Progenitor cell of endocrine pancreas (in vitro differentiated cells): ENCODE measurements around the gene KCNC1. TPM values are rescaled to one million over a fixed set of nuclear protein-coding genes. Genes with fewer than 3 reads are reported as not detected.

Source experiments
- DNase-seq: peaks from one replicate; pipeline ENCODE4 v3.0.0; 2021; ENCODE audit warnings: low spot score; ENCODE audit not compliant: unreplicated experiment
- H3K27ac Mint-ChIP-seq: 2 replicates; pipeline ENCODE4 v1.8.0; 2021; ENCODE audit warnings: mild to moderate bottlenecking, moderate library complexity, mixed read lengths
- H3K27me3 Mint-ChIP-seq: 2 replicates; pipeline ENCODE4 v1.8.0; 2021; ENCODE audit warnings: mixed read lengths
- H3K36me3 Mint-ChIP-seq: 2 replicates; pipeline ENCODE4 v1.8.0; 2022; ENCODE audit warnings: mixed read lengths; ENCODE audit not compliant: insufficient read depth
- H3K4me1 Mint-ChIP-seq: 2 replicates; pipeline ENCODE4 v1.8.0; 2021; ENCODE audit warnings: low read depth, mixed read lengths
- H3K4me3 Mint-ChIP-seq: 2 replicates; pipeline ENCODE4 v1.8.0; 2021; ENCODE audit warnings: low read depth, mild to moderate bottlenecking, moderate library complexity, mixed read lengths
- H3K9me3 Mint-ChIP-seq: 2 replicates; pipeline ENCODE4 v1.8.0; 2021; ENCODE audit warnings: low read depth, mixed read lengths
- CTCF ChIP-seq: fragments of 200-600 bp; sonication (generic); IDR thresholded peaks from one replicate; pipeline ENCODE4 v1.5.0; 2021; ENCODE audit warnings: antibody characterized with exemption, mild to moderate bottlenecking; ENCODE audit not compliant: unreplicated experiment
- total RNA-seq: library from RNA; stranded (reverse); gene quantifications from 2 replicates; pipeline ENCODE4 v1.2.1, GENCODE V29; 2021

KCNC1 gene
- total RNA-seq, 1 donor from 2014 or later, result 0.67 TPM

DNA sequence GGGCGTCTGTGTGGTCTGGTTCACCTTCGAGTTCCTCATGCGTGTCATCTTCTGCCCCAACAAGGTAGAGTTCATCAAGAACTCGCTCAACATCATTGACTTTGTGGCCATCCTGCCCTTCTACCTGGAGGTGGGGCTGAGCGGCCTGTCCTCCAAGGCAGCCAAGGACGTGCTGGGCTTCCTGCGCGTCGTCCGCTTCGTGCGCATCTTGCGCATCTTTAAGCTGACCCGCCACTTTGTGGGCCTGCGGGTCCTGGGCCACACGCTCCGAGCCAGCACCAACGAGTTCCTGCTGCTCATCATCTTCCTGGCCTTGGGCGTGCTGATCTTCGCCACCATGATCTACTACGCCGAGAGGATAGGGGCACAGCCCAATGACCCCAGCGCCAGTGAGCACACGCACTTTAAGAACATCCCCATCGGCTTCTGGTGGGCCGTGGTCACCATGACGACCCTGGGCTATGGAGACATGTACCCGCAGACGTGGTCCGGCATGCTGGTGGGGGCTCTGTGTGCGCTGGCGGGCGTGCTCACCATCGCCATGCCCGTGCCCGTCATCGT, 37.3 kb downstream of the KCNC1 start:
- TF ChIP-seq CTCF, result no peak

DNA sequence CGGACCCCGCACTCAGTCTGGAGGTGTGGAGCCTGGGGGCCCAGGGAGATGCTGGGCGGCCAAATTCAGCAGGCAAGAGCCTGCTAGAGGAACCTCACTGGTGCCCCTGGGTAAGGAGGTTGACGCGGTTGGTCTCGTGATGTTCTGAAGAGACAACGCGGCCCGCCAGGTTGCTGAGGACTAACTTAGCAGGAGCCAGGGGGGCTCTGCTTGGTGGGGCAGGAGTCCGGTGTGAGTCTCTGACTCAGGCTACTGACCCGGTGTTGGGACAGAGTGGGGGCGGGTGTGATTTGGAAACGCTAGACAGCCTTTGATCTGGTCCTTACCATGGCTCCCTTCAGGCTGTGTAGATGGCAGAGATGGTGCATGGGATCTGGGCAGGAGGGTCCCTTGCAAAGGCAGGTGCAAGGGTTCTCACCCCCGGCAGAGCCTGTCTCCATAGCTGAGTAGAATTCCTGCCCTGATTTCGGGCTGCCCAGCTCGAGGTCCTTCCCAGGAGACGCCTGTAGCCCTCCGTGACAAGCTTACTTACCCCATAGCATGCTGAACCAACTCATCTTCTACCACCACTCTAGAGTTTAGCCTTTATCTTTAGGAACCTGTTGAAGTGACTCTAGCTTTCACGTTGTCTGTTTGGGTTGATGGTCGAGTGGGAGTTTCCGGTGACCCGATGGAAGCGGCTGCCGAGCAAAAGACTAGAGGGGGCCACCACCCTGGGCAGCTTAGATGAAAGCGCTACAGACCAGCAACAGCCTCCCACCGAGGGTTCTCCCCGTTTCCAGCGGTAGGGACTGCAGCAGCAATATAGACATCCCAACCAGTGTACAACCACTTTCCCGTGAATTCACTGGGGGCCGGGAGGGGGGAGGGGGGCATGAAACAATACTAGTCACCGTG, 38.4 kb downstream of the KCNC1 start:
- peaks cover 6% of the 10 kb centered on the region for H3K4me1 Mint-ChIP-seq
- H3K4me3 Mint-ChIP-seq, result no peak overlapping the region
- H3K36me3 Mint-ChIP-seq, result no peaks in the 10 kb centered on the region
- TF ChIP-seq CTCF, result no peak
- peaks cover 21% of the 10 kb centered on the region for H3K27me3 Mint-ChIP-seq
- H3K27ac Mint-ChIP-seq, result no peak overlapping the region
- H3K9me3 Mint-ChIP-seq, result no peaks in the 10 kb centered on the region
- DNase-seq, result no peak

More for the DNA sequence above, 37.3 kb downstream of the KCNC1 start:
- DNase-seq, result no peak
- Mint-ChIP-seq H3K36me3 (no peaks in the 10 kb centered on the region), H3K27ac (no peak overlapping the region), H3K4me3 (no peak overlapping the region), H3K27me3 (peaks cover 22% of the 10 kb centered on the region), H3K4me1 (peaks cover 6% of the 10 kb centered on the region), H3K9me3 (no peaks in the 10 kb centered on the region)

GRCh38 chr11:17773674-17774073, 39.1 kb downstream of the KCNC1 start:
- Mint-ChIP-seq H3K9me3 (no peaks in the 10 kb centered on the region), H3K4me3 (no peak overlapping the region), H3K4me1 (peaks cover 6% of the 10 kb centered on the region), H3K27ac (no peak overlapping the region), H3K36me3 (no peaks in the 10 kb centered on the region), H3K27me3 (peaks cover 18% of the 10 kb centered on the region)
- no peak for TF ChIP-seq CTCF
- DNase-seq, result no peak

DNA sequence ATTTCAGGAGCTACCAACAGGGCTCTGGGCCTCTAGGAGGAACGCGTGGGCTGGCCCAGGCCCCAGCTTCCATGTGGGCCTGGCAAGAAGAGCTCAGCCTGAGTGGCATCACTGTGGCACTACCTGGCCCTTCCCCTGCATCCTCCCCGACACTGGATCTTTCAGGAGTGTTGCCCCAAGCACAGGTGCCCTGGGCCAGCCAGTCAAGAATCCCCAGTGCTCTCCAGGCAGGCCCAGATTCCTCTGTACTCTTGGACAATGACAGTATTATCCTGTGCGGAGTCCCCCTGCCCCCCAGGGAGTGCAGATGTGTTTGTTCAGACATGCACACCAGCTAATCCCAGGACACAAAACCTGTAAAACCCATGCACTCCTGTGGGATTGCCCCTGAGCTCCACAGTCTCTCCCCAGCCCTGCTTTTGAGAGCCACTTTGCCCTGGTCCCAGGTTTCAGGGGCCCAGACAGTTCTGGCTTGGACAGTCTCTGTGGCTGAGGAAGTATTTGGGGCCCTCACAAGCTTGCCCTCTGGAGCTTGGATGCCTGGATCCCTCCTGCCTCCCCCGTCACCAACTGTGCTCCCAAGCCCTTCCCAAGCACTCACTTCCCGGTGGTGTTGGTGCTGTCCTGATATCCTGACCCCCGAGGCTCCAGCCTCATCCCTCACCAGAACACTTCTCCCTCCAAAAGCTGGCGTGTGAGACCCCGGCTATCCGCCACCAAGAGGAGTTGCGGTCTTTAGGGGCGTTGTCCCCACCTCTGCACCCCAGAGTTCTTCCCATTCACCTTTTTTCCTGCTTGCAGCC, 39.9 kb downstream of the KCNC1 start:
- Mint-ChIP-seq H3K4me3 (no peak overlapping the region), H3K27ac (no peak overlapping the region), H3K4me1 (peaks cover 6% of the 10 kb centered on the region), H3K36me3 (no peaks in the 10 kb centered on the region), H3K27me3 (peaks cover 15% of the 10 kb centered on the region), H3K9me3 (no peaks in the 10 kb centered on the region)
- DNase-seq, result no peak
- TF ChIP-seq CTCF, result no peak

GRCh38 chr11:17775035-17775348, 40.4 kb downstream of the KCNC1 start:
- no peak overlapping the region for H3K4me3 Mint-ChIP-seq
- no peak for DNase-seq
- peaks cover 17% of the 10 kb centered on the region for H3K27me3 Mint-ChIP-seq
- H3K27ac Mint-ChIP-seq, result no peak overlapping the region
- H3K4me1 Mint-ChIP-seq, result peaks cover 3% of the 10 kb centered on the region
- no peaks in the 10 kb centered on the region for H3K9me3 Mint-ChIP-seq
- H3K36me3 Mint-ChIP-seq, result no peaks in the 10 kb centered on the region
- TF ChIP-seq CTCF, result no peak
